Osteocyte (in vitro differentiated cells): Measurements from ENCODE around the gene MFN2. TPM values are rescaled to one million over a fixed set of nuclear protein-coding genes. Genes with fewer than 3 reads are reported as not detected.

ENCODE experiments used
- DNase-seq: peaks from one replicate; pipeline ENCODE4 v3.0.0; 2021; ENCODE audit warnings: mixed read lengths; ENCODE audit not compliant: unreplicated experiment; ENCODE audit errors: extremely low spot score
- H3K27ac Mint-ChIP-seq: one replicate; pipeline ENCODE4 v1.8.0; 2021; ENCODE audit warnings: mild to moderate bottlenecking, mixed read lengths; ENCODE audit not compliant: unreplicated experiment
- H3K27me3 Mint-ChIP-seq: one replicate; pipeline ENCODE4 v1.8.0; 2021; ENCODE audit warnings: mixed read lengths; ENCODE audit not compliant: unreplicated experiment
- H3K36me3 Mint-ChIP-seq: one replicate; pipeline ENCODE4 v1.8.0; 2021; ENCODE audit warnings: mixed read lengths; ENCODE audit not compliant: unreplicated experiment
- H3K4me1 Mint-ChIP-seq: one replicate; pipeline ENCODE4 v1.8.0; 2021; ENCODE audit warnings: mixed read lengths; ENCODE audit not compliant: unreplicated experiment
- H3K4me3 Mint-ChIP-seq: one replicate; pipeline ENCODE4 v1.8.0; 2021; ENCODE audit warnings: mild to moderate bottlenecking, moderate library complexity, mixed read lengths; ENCODE audit not compliant: unreplicated experiment
- H3K9me3 Mint-ChIP-seq: one replicate; pipeline ENCODE4 v1.8.0; 2021; ENCODE audit warnings: mixed read lengths; ENCODE audit not compliant: unreplicated experiment
- CTCF ChIP-seq: fragments of 200-600 bp; sonication (generic); IDR thresholded peaks from 2 replicates; pipeline ENCODE4 v1.5.0; 2021; ENCODE audit warnings: antibody characterized with exemption, mild to moderate bottlenecking, moderate library complexity
- long read RNA-seq: library from polyadenylated mRNA; unstranded; transcript quantifications from one replicate; pipeline ENCODE4 v2.0.0, GENCODE V29; 2021
- total RNA-seq: library from RNA; stranded (reverse); gene quantifications from 2 replicates; pipeline ENCODE4 v1.2.1, GENCODE V29; 2021

Gene MFN2
- total RNA-seq = 64.6 and 69.2 TPM in 2 replicates
- long read RNA-seq, full-length matches to known transcripts = 43 of 90 reads
- long read RNA-seq, partial matches to known transcripts = 27 of 90 reads
- long read RNA-seq, other reads (novel, unspliced or antisense) = 20 of 90 reads

- DNase-seq = peak; percentile 99
- H3K4me3 Mint-ChIP-seq = peak within 1 kb of the TSS; percentile 85
- H3K27ac Mint-ChIP-seq = peak within 1 kb of the TSS; percentile 94
- no peaks in the 10 kb centered on the region for H3K27me3 Mint-ChIP-seq
- peaks cover 8% of the 10 kb centered on the region for H3K36me3 Mint-ChIP-seq
- TF ChIP-seq CTCF = no peak
- peaks cover 33% of the 10 kb centered on the region for H3K4me1 Mint-ChIP-seq
- no peaks in the 10 kb centered on the region for H3K9me3 Mint-ChIP-seq
These were observed at the start of gene MFN2 for GRCh38 chr1:11979851-11980675. Gene MFN2 (plus strand): TSS chr1:11980444. CDS start chr1:11989169, 8,725 bp downstream.

- Mint-ChIP-seq H3K36me3 (no peaks in the 10 kb centered on the region), H3K4me1 (peaks cover 35% of the 10 kb centered on the region), H3K27me3 (no peaks in the 10 kb centered on the region), H3K4me3 (no peak overlapping the region), H3K9me3 (no peaks in the 10 kb centered on the region), H3K27ac (peak overlapping the region; percentile 73)
- no peak for TF ChIP-seq CTCF
- DNase-seq = no peak
These were observed 49.4 kb upstream of the MFN2 start for GRCh38 chr1:11930571-11931445.

- Mint-ChIP-seq H3K27me3 (no peaks in the 10 kb centered on the region), H3K27ac (no peak overlapping the region), H3K4me1 (peaks cover 32% of the 10 kb centered on the region), H3K4me3 (no peak overlapping the region), H3K36me3 (no peaks in the 10 kb centered on the region), H3K9me3 (no peaks in the 10 kb centered on the region)
- no peak for DNase-seq
- TF ChIP-seq CTCF = no peak
These were observed 48.4 kb upstream of the MFN2 start for GRCh38 chr1:11931845-11932244.

- DNase-seq = peak; percentile 90
- TF ChIP-seq CTCF = no peak
- Mint-ChIP-seq H3K4me3 (peak within 1 kb of the TSS; percentile 80), H3K9me3 (no peaks in the 10 kb centered on the region), H3K4me1 (peaks cover 49% of the 10 kb centered on the region), H3K36me3 (no peaks in the 10 kb centered on the region), H3K27ac (peak within 1 kb of the TSS; percentile 83), H3K27me3 (no peaks in the 10 kb centered on the region)
These were observed 45.8 kb upstream of the MFN2 start, which contains the start of gene PLOD1 for GRCh38 chr1:11934302-11935056. Gene PLOD1 (plus strand): TSS chr1:11934717. CDS start chr1:11934780, 63 bp downstream.
